NCI-H1694 treated with DMSO at 0.1 percent for 48 hours (cell line): Measurements from ENCODE around the gene QSOX2.

ENCODE experiments used
- DNase-seq: peaks from one replicate; lab custom pipeline; 2025; lab: John Stamatoyannopoulos, UW

Gene QSOX2

GRCh38 chr9:136252281-136252680 is 6.7 kb upstream of the QSOX2 start:
- DNase-seq: no peak

DNA sequence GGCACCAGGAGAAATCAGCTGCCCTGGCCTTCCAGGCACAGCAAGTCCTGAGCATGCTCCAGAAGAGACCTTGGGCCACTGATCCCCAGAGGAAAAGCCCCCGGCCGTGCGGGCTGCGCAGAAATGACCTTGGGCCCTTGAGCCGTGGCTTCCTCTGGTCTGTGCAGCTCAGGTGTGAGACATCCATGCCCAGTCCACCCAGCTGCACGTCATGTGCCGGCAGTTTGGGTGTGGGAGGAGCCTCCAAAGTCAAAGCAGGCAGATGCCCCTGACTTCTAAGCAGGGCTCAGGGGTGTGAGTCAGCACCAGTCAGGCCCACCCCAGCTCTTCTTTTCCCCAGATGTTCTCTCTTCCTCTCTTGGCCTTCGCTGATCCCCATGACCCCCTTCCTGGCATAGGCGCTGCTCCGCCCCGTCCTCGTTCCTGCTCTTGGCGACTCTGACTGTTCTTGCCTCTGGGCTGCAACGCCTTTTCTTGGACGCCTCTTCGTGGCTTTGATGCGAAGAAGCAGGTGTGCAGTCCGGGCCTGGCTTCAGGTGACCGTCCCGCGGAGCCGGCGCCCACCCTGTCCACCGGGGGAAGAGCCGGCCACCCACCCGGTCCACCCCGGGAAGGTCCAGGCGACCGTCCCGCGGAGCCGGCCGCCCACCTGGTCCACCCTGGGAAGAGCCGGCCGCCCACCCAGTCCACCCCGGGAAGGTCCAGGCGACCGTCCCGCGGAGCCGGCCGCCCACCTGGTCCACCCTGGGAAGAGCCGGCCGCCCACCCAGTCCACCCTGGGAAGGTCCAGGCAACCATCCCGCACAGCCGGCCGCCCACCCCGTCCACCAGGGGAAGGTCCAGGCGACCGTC is 5.9 kb upstream of the QSOX2 start:
- DNase-seq: no peak

DNA sequence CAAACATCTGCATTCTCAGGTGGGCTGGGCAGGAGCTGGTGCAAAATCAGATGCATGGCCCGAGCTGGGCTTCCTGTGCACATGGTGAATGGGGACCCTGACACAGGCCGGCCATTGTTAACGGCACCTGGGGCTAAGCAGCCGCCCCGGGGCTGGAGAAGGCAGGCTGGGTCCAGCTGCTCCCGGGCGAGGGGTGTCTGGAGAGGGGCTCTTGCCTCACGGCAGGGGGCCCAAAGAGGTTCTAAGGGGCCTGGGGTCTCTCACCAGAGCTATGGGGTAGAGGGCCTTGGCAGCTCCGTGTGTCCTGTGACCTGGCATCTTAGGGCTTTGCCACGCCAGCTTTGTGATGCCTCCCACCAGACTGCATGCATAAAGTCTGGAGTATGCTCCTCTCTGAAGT is 5.1 kb upstream of the QSOX2 start:
- no peak for DNase-seq

GRCh38 chr9:136249877-136250559 is 4.4 kb upstream of the QSOX2 start:
- DNase-seq: no peak

GRCh38 chr9:136248951-136249876 is 3.6 kb upstream of the QSOX2 start:
- DNase-seq: no peak

- no peak for DNase-seq
These were observed 2.5 kb upstream of the QSOX2 start for GRCh38 chr9:136247947-136248637.

GRCh38 chr9:136247551-136247916 is 1.9 kb upstream of the QSOX2 start:
- DNase-seq: no peak

GRCh38 chr9:136246849-136247550 is 1.4 kb upstream of the QSOX2 start:
- DNase-seq: no peak

DNA sequence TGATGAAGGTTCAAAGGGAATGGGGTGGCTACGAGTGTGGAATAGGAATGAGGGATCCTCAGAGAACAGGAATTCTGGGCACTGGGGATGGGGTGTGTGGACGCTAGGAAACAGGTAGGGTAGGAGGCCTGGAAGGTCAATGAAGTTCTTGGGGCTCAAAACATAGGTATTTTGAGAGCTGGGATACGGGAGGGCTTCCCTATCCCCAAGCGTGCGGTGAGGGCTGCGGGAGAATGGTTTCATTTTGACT is 718 bp downstream of the QSOX2 start:
- DNase-seq: no peak

DNA sequence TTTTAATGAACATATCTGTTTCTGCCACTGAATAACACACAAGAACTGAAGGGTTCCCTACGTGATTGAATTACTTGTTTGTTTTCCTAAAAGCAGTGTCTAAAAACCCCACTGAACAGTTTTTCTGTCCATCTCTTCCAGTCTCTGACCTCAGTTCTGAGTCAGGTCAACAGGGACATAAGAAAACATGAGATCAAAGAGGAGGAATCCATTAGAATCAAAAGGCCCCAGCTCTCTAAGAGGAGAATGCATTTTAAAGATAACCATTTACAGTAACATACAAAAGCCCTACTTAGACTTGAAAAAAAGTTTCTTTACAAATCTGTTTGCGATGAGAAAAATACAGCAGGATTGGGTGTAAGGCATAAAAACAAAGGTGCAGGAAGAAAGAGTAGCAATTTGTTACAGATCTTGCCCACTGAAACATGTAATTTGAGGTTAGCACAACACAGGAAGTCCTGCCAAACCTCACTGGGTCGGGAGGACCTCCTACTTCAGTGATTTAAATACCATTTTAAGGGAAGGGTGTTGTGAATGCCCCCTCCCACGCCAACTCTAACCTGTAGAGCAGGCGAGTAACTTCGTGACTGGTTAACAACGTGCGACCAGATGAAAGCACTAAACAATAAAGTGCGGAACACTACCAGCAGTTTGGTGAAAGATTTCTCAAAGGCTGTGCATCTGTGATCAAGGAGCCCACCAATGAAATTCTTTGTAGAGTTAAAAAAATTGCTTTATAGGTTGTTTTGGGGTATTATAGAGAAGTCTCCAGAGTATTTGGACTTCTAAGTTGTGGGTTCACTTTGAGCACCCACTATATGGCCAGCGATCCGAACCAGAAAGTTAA is 1.3 kb downstream of the QSOX2 start:
- no peak for DNase-seq

DNA sequence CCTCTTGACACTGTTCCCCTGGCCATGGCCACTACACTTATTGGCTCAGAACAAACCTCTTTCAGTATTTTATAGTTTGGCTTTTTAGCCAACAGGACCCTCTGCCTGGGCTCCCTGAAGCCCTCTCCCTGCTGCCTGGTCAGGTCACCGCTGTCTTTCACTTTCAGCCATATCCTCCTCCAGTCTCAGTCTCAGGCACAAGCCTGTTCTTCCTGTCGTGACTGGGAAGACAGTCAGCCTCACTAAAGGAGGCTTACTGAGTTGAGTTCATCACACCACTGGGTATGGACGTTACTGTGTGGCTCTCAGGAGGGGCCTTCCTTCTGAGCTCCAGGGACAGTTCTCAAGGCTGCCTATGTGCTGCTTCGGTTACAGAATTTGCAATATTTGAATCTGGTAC is 2.0 kb downstream of the QSOX2 start:
- no peak for DNase-seq

DNA sequence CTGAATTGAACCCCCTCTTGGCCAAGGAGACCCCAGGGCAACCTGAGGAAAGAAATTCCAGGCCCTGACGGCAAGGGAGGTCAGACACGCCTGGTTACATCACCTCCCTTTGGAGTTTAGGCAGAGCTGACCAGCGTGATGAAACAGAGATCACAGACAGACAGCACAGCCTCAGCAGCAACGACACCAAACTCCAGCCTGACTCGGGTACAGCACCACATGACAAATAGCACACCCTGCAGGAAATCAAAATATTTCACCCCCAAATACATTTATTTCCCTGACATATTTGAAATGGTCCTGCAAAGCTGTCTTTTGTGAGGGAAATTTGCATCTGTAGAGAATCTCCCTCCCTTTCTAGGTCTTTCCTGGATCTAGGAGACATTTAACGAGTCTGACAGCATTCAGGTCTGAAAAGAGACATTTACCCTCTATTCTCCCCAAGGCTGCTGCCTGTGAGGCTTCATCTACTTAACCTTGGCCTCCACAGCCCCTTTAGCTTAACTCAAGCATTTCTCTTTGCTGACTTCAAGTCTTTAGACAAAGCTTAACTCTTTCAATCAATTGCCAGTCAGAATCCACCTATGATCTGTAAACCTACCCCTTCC is 2.6 kb downstream of the QSOX2 start:
- no peak for DNase-seq

- no peak for DNase-seq
These were observed 3.4 kb downstream of the QSOX2 start for GRCh38 chr9:136242248-136242647.

GRCh38 chr9:136241542-136241941 is 4.1 kb downstream of the QSOX2 start:
- no peak for DNase-seq

DNA sequence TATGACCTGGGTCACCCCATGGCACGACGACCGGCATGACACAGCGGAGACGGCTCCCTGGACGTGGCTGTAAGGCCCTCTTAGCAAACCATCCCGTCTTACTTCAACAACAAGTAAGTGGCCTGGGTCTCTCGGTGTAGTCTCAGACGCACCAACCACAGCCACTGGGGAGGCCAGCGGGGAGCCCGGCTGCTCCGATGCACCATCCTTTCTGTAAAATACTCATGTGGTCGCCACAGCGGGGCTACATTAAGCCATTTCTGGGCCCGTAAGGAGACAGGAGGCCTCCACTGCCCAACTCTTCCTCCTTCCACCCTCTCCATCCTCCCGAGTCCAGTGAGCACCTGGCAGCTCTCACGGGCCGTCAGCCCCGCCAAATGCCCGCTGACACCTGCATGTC is 4.7 kb downstream of the QSOX2 start:
- no peak for DNase-seq

DNA sequence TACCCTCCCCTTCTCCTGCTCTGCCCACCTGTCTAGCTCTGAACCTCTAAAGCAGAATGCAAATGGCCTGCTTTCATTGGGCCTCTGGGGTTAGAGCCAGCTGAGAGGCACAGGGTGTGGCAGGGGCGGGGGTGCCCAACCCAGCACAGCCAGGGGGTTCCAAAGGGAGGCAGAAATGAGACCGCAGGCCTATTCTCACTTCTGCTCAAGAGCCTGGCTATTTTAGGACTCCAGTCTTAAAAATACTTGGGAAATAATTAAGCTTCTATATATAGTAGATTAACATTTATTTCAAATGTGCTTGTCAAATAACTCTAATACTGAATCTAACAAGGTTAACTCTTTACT is 5.7 kb downstream of the QSOX2 start:
- no peak for DNase-seq

GRCh38 chr9:136239135-136239982 is 6.3 kb downstream of the QSOX2 start:
- DNase-seq: peak; percentile 70

DNA sequence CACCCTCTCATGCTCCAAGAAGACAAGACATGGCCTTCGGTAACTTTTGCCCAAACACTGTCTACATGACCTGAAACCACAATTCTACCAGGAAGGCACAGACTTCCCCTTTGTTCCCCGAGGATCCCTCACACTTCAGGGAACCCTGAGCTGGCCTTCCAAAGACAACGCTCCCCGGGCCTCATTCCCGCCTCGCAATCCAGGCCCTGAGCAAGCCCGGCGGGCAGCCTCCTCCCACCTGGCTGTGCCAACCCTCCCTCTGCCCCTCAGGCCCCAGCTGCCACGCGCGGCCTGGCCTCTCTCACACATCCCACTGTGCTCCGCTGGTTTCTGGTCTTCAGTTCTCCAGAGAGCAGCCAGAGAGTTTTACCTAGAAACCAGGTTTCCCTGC is 7.3 kb downstream of the QSOX2 start:
- no peak for DNase-seq
